T47D (cell line): ENCODE results near the gene CD14.
A peak's percentile ranks its signal among the peaks of the same experiment; 100 is the strongest.
"Not testable (repeated sequence)": the region's sequence is repeated elsewhere in the genome, so short reads cannot be mapped to it uniquely, and the experiment has no call there.

Experiments used
- DNase-seq, 2 experiments: peaks; one replicate each; pipeline versions ENCODE4 v3.0.0 to v3.0.0-alpha.2; 2011 to 2012; ENCODE audit warnings: low read depth in 1 of 2, low spot score in 1 of 2
- JUND ChIP-seq: IDR thresholded peaks from 2 replicates; pipeline ENCODE4 v1.6.1; 2012; ENCODE audit warnings: low read depth
- in situ Hi-C: cut with HindIII; loops from 2 replicates; pipeline ENCODE4 v1.10.0; 2016; ENCODE audit warnings: low sequenced_read_pairs, low pct_unique_long_range_greater_than_20kb

Gene CD14

GRCh38 chr5:140602147-140602546 lies 30.8 kb downstream of the CD14 start:
- no peak for TF ChIP-seq JUND
- in situ Hi-C loops = no loop called here
- no peak for DNase-seq

- no peak for TF ChIP-seq JUND
- in situ Hi-C loops = no loop called here
- no peak for DNase-seq
These were observed 32.9 kb downstream of the CD14 start for GRCh38 chr5:140600096-140600495.

GRCh38 chr5:140598836-140599235 lies 34.1 kb downstream of the CD14 start:
- no peak for TF ChIP-seq JUND
- in situ Hi-C loops = no loop called here
- DNase-seq = no peak

GRCh38 chr5:140596321-140596741 lies 36.6 kb downstream of the CD14 start:
- no peak for DNase-seq
- no peak for TF ChIP-seq JUND
- in situ Hi-C loops = no loop called here

DNA sequence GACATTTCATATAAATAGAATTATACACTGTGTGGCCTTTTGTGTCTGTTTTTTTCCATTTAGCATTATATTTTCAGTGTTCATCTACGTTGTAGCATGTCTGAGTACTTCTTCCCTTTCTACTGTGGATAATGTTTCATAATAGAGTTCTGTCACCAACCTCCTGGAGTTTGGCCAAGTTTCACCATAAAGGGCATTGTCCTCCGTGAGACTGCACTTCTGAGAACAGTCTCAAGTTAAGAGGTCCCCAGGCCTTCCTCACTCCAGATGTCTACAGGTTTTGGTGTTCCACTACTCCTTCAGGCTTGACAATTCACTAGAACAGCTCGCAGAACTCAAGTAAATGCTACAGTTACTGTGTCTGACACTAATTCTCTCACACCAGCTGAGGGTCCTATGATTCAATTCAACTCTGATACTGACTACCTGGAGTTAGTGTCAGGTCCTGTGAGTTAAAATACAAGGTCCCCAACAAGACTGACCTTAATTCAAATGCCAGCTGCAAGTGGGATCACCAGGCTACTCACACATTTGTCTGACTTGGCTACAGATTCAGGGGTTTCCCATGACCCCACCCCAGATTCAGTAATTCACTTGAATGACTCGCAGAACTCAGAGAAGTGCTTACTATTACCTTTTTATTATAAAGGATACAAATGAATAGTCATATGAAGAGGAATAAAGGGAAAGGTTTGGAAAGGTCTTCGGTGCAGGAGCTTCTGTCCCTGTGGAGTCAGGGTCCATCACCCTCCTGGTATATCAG lies 37.3 kb downstream of the CD14 start:
- in situ Hi-C loops = no loop called here

DNA sequence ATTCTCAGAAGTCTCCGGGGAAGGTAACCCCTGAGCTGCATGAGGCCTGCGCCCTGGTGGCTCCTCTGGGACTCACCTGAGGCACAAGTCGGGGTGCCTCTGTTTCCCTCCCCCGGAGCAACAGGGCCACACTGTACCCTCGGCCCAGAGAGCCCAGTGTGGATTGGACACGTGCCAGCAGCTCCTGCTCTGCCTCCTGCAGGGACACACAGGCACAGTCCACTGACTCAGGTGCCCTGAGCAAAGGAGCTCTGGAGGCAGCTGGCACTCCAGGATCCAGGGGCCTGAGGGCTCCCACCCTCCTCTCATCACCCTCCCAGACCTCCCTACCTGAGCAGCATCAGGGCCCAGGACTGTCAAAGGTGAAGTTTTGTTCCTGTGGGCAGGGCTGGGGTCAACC lies 38.8 kb downstream of the CD14 start:
- in situ Hi-C loops = no loop called here
- no peak for DNase-seq
- TF ChIP-seq JUND = no peak

More for the DNA sequence above, 37.3 kb downstream of the CD14 start:
- DNase-seq = peak in 1 of 2 experiments; percentile 37
- no peak for TF ChIP-seq JUND

DNA sequence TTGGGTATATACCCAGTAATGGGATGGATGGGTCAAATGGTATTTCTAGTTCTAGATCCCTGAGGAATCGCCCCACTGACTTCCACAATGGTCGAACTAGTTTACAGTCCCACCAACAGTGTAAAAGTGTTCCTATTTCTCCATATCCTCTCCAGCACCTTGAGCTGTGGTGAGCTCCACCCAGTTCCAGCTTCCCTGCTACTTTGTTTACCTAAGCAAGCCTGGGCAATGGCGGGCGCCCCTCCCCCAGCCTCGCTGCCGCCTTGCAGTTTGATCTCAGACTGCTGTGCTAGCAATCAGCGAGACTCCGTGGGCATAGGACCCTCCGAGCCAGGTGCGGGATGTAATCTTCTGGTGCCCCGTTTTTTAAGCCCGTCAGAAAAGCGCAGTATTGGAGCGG lies 39.9 kb downstream of the CD14 start:
- peak in 1 of 2 experiments; percentile 48 for DNase-seq
- in situ Hi-C loops = not testable (repeated sequence)

- no peak for DNase-seq
These were observed 41.1 kb downstream of the CD14 start for GRCh38 chr5:140591747-140592372.

GRCh38 chr5:140590861-140591260 lies 42.1 kb downstream of the CD14 start:
- no peak for DNase-seq
- in situ Hi-C loops = no loop called here
- TF ChIP-seq JUND = no peak

More at GRCh38 chr5:140591747-140592372, 41.1 kb downstream of the CD14 start:
- no peak for TF ChIP-seq JUND
- in situ Hi-C loops = no loop called here

DNA sequence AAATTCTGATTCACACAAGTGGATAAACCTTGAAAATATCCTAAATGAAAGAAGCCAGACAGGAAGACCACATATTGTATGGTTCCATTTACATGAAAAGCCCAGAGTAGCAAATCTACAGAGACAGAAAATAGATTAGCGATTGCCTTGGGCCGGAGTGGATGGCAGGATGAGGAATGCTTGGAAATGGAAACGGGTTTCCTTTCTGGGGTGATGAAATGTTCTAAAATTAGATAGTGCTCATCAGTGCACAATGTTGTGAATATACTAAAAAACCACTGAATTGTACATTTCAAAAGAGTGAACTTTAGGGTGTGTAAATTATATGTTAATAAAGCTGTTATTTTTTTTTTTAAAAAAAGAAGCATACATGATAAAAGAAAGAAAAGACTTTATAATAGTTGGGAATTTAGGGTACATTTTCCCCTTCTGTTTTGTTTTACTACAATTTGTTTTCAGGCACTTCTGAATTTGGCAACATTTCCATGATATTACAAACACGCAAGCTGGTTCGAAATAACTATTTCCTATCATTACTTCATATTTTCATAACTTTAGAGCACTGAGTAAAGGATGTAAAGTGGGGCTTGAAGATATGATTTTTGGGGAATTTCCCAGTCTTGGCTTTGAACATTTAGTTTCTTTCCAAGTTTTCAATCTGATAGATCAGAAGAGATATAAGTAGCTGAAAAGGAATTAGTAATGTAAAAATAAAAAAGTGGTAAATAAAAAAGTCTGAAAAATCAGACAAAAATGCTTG lies 44.5 kb downstream of the CD14 start:
- no peak for TF ChIP-seq JUND
- no peak for DNase-seq
- in situ Hi-C loops = no loop called here

DNA sequence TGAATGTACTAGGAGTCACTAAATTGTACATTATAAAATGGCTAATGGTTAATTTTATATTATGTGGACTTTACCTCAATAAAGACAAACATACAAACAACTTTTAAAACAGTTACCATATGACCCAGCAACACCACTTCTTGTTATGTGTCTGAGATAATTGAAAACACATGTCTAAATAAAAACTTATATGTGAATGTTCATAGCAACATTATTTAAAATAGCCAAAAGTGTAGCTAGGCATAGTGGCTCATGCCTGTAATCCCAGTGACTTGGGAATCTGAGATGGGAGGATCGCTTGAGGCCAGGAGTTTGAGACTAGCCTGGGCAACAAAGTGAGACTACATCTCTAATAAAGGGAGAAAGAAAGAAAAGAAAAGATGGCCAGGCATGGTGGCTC lies 45.5 kb downstream of the CD14 start:
- no peak for TF ChIP-seq JUND
- no peak for DNase-seq
- in situ Hi-C loops = no loop called here
